Kidney (tissue), 14 donors: Measurements from ENCODE around the gene RFPL1. TPM values are rescaled to one million over a fixed set of nuclear protein-coding genes. Genes with fewer than 3 reads are reported as not detected.

Source experiments
- DNase-seq, 5 donors: peaks; one replicate each; pipeline ENCODE4 v3.0.0-alpha.2; 2013 to 2020
- FAIRE-seq: peaks from 2 replicates; lab custom pipeline; 2012; peaks lifted over from hg19 to GRCh38; lab: Jason Lieb, UNC
- H3K27ac ChIP-seq, 2 donors: one replicate each; pipeline ENCODE4 v1.7.0; 2013; ENCODE audit warnings: low read depth in 2 of 2, low read length in 2 of 2, inconsistent platforms in 1 of 2
- H3K27me3 ChIP-seq: one replicate; pipeline ENCODE4 v1.7.1; 2013; ENCODE audit warnings: low read length, inconsistent platforms; ENCODE audit not compliant: control insufficient read depth, insufficient read depth
- H3K36me3 ChIP-seq, 3 donors: one replicate each; pipeline versions ENCODE4 v1.7.0 to v1.7.1; 2013; ENCODE audit warnings: low read length in 3 of 3, control low read depth in 1 of 3, inconsistent platforms in 1 of 3; ENCODE audit not compliant: insufficient read depth in 3 of 3, control insufficient read depth in 2 of 3
- H3K4me1 ChIP-seq, 3 donors: one replicate each; pipeline versions ENCODE4 v1.7.0 to v1.7.1; 2013; ENCODE audit warnings: low read length in 3 of 3, inconsistent platforms in 1 of 3, low read depth in 1 of 3; ENCODE audit not compliant: control insufficient read depth in 2 of 3, insufficient read depth in 2 of 3
- H3K4me3 ChIP-seq, 3 donors: one replicate each; pipeline versions ENCODE4 v1.7.0 to v1.8.1; 2013; ENCODE audit warnings: low read length in 3 of 3, control low read depth in 1 of 3, inconsistent platforms in 1 of 3
- H3K9ac ChIP-seq, 3 donors: one replicate each; pipeline versions ENCODE4 v1.7.0 to v1.7.1; 2013; ENCODE audit warnings: low read length in 3 of 3, control low read depth in 1 of 3, inconsistent platforms in 1 of 3
- H3K9me3 ChIP-seq, 3 donors: one replicate each; pipeline versions ENCODE4 v1.7.0 to v1.7.1; 2013; ENCODE audit warnings: low read length in 3 of 3, control low read depth in 1 of 3, inconsistent platforms in 1 of 3; ENCODE audit not compliant: control insufficient read depth in 2 of 3, insufficient read depth in 1 of 3
- intact Hi-C: fragments of 100-400 bp; cut with DNase I; formaldehyde crosslinking; loops from one replicate; pipeline ENCODE4 v1.11.1; 2022
- polyA plus RNA-seq: library from polyadenylated mRNA; stranded (reverse); fragments of 350-450 nt; fragmentation: Illumina TruSeq; extraction: RNeasy Lipid Tissue Mini Kit (QIAGEN cat#74804); gene quantifications from one replicate; pipeline ENCODE4 v1.2.3, GENCODE V29; 2014; ENCODE audit warnings: low read depth, low replicate concordance; ENCODE audit not compliant: insufficient read depth
- total RNA-seq: library from RNA; stranded (reverse); fragmentation: NEBNext Ultra II Directional; extraction: Animal tissue kit (Norgen Biotek cat#: 25700); gene quantifications from one replicate; pipeline ENCODE4 v1.2.1, GENCODE V29; 2021
- TF ChIP-seq, protein P1 (sequence below): IDR thresholded peaks from 3 replicates; pipeline ENCODE4 v1.5.1; 2012; ENCODE audit warnings: mild to moderate bottlenecking, moderate library complexity, borderline replicate concordance; ENCODE audit not compliant: insufficient read depth; ENCODE audit errors: extremely low read depth
- donor health status: control.
- donor health status: control.
- donor health status: control.
- donor health status: control.
- donor health status: control.
- donor health status: DM: yes; HTN: yes; CAD: no.
- donor health status: Normal renal cell carcinoma (clear cell type).

The RFPL1 gene
- total and polyA plus RNA-seq, 2 donors from 2014 or later, result not detected

DNA sequence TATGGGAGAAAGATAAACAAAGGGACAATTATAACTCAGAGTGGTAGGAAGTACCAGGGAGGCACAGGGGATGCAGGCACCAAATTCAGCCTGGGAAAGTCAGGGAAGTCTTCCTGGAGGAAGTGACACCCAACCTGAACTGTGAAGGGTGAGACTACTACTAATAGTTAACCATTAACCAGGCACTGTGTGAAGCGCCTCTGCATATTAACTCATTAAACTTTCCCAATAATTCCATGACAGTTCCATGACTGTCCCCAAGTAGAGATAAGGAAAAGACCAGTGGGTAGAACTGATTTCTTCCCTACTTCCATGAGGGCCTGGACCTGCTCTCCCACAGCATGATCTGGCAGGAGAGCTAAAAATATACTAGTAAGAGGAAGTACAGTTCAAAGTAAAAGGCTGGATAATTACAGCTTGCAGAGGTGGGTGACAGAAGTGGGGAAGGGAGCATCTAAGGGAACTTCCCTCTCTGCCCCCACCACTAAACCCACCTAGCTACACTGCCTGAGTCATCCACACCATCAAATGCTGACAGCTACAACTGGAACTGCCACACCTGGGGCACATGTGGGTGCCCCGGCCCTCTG, 45.3 kb upstream of the RFPL1 start:
- DNase-seq, result no peak
- no peak overlapping the region for H3K4me3 ChIP-seq
- no peak for FAIRE-seq
- no peaks in the 10 kb centered on the region for H3K36me3 ChIP-seq
- no peak overlapping the region for H3K9ac ChIP-seq
- intact Hi-C loops, result no loop called here
- TF ChIP-seq, protein P1, sequence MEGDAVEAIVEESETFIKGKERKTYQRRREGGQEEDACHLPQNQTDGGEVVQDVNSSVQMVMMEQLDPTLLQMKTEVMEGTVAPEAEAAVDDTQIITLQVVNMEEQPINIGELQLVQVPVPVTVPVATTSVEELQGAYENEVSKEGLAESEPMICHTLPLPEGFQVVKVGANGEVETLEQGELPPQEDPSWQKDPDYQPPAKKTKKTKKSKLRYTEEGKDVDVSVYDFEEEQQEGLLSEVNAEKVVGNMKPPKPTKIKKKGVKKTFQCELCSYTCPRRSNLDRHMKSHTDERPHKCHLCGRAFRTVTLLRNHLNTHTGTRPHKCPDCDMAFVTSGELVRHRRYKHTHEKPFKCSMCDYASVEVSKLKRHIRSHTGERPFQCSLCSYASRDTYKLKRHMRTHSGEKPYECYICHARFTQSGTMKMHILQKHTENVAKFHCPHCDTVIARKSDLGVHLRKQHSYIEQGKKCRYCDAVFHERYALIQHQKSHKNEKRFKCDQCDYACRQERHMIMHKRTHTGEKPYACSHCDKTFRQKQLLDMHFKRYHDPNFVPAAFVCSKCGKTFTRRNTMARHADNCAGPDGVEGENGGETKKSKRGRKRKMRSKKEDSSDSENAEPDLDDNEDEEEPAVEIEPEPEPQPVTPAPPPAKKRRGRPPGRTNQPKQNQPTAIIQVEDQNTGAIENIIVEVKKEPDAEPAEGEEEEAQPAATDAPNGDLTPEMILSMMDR, result no peak
- no peaks in the 10 kb centered on the region for H3K9me3 ChIP-seq
- H3K4me1 ChIP-seq, result peaks cover 0 to 6% (median 4%) of the 10 kb centered on the region in 3 donors
- no peaks in the 10 kb centered on the region for H3K27me3 ChIP-seq
- no peak overlapping the region for H3K27ac ChIP-seq

DNA sequence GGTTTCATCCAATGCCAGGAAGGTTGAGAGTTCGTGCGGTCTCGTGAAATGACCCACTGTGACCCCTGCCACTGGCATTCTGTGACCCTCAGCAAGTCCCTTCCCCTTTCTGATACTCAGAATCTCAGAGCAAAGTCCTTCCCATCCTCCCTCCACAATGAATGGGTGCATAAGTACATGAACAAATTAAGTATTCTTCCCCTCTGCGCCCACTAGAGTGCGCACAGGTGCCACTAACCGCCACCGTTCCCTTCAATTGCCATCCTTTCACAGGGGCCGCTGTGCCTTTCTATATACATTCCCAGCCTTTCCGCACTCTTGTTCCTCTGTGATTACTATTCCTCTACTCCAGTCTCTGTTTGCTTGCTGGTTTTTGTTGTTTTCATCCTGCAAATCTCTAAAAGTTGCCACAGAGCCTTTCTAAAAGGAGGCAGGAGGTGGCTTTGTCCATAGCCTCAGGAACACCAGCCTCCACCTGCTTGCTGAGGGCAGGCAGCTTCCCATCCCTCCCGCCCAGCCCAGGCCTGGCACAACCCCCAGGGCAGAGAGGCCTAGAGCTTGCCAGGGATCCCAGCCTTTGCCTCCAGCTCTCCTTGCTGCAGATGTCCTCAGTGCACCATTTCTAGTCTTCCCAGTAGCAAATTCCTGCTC, 43.3 kb upstream of the RFPL1 start:
- TF ChIP-seq, protein P1, result peak; percentile 82
- no peaks in the 10 kb centered on the region for H3K36me3 ChIP-seq
- no peak overlapping the region for H3K27ac ChIP-seq
- DNase-seq (peak in 4 of 5 donors; percentile 79 to 92 (median 84)), FAIRE-seq (no peak)
- intact Hi-C loops, result no loop called here
- no peak overlapping the region for H3K4me3 ChIP-seq
- H3K9me3 ChIP-seq, result no peaks in the 10 kb centered on the region
- peaks cover 0 to 4% (median 2%) of the 10 kb centered on the region in 3 donors for H3K4me1 ChIP-seq
- no peaks in the 10 kb centered on the region for H3K27me3 ChIP-seq
- H3K9ac ChIP-seq, result no peak overlapping the region

DNA sequence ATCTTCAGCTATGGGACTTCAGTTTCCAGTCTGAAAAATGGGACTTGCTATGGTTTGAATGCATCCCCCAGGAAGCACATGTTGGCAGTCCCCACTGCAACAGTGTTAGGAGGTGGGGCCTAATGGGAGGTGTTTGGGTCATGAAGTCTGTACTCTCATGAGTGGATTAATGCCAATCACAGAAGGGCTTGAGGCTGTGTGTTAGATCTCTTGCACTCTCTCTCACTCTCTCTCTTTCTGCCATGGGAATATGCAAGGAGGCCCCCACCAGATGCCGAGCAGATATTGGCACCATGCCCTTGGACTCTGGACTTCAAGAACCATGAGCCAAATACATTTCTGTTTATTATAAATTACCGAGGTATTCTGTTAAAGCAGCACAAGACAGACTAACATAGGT, 42.3 kb upstream of the RFPL1 start:
- H3K36me3 ChIP-seq, result no peaks in the 10 kb centered on the region
- no peaks in the 10 kb centered on the region for H3K9me3 ChIP-seq
- no peak for DNase-seq
- H3K4me1 ChIP-seq, result peaks cover 0 to 4% (median 2%) of the 10 kb centered on the region in 3 donors
- H3K4me3 ChIP-seq, result no peak overlapping the region
- H3K9ac ChIP-seq, result no peak overlapping the region
- no peak overlapping the region for H3K27ac ChIP-seq
- TF ChIP-seq, protein P1, result no peak
- no peaks in the 10 kb centered on the region for H3K27me3 ChIP-seq
- FAIRE-seq, result no peak
- intact Hi-C loops, result no loop called here
